Colonic mucosa (tissue), 4 donors: ENCODE data around the gene PGLYRP2. TPM values are rescaled to one million over a fixed set of nuclear protein-coding genes. Genes with fewer than 3 reads are reported as not detected.
"Not testable (repeated sequence)": the region's sequence is repeated elsewhere in the genome, so short reads cannot be mapped to it uniquely, and the experiment has no call there.

Experiments used
- DNase-seq: peaks from one replicate; pipeline ENCODE4 v3.0.0-alpha.2; 2020
- H3K27ac ChIP-seq: fragments of 200-600 bp; one replicate; pipeline ENCODE4 v1.8.0; 2021
- H3K27me3 ChIP-seq: fragments of 200-600 bp; one replicate; pipeline ENCODE4 v1.8.0; 2021
- H3K36me3 ChIP-seq: fragments of 200-600 bp; one replicate; pipeline ENCODE4 v1.8.0; 2021
- H3K4me1 ChIP-seq: fragments of 200-600 bp; one replicate; pipeline ENCODE4 v1.8.0; 2021; ENCODE audit warnings: mild to moderate bottlenecking
- H3K4me3 ChIP-seq: fragments of 200-600 bp; one replicate; pipeline ENCODE4 v1.8.0; 2021
- H3K9ac ChIP-seq, 2 donors: one replicate each; pipeline ENCODE4 v1.7.0; 2013; ENCODE audit warnings: control low read depth in 2 of 2, low read depth in 2 of 2, low read length in 2 of 2
- H3K9me3 ChIP-seq: fragments of 200-600 bp; one replicate; pipeline ENCODE4 v1.8.0; 2021
- intact Hi-C: fragments of 100-400 bp; cut with DNase I; formaldehyde crosslinking; loops from one replicate; pipeline ENCODE4 v1.14.1; 2022
- total RNA-seq, 2 donors: library from RNA; stranded (reverse); fragmentation: NEBNext Ultra II Directional in 1 of 2; extraction: Animal tissue kit (Norgen Biotek cat#: 25700) in 1 of 2; gene quantifications; one replicate each; pipeline ENCODE4 v1.2.1, GENCODE V29; 2021
- TF ChIP-seq, protein P1 (sequence below): fragments of 200-600 bp; IDR thresholded peaks from one replicate; pipeline ENCODE4 v1.8.0; 2022; ENCODE audit warnings: antibody characterized with exemption, mild to moderate bottlenecking
- donor health status: healthy.
- donor health status: DM: no; HTN: no; CAD: no.
- donor health status: DM: no; HTN: no; CAD: no.

The PGLYRP2 gene
- total RNA-seq, 2 donors from 2014 or later: not detected

- TF ChIP-seq, protein P1, sequence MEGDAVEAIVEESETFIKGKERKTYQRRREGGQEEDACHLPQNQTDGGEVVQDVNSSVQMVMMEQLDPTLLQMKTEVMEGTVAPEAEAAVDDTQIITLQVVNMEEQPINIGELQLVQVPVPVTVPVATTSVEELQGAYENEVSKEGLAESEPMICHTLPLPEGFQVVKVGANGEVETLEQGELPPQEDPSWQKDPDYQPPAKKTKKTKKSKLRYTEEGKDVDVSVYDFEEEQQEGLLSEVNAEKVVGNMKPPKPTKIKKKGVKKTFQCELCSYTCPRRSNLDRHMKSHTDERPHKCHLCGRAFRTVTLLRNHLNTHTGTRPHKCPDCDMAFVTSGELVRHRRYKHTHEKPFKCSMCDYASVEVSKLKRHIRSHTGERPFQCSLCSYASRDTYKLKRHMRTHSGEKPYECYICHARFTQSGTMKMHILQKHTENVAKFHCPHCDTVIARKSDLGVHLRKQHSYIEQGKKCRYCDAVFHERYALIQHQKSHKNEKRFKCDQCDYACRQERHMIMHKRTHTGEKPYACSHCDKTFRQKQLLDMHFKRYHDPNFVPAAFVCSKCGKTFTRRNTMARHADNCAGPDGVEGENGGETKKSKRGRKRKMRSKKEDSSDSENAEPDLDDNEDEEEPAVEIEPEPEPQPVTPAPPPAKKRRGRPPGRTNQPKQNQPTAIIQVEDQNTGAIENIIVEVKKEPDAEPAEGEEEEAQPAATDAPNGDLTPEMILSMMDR: no peak
- no peak for DNase-seq
- intact Hi-C loops: no loop called here
Measured at GRCh38 chr19:15476325-15476724, 3.0 kb downstream of the PGLYRP2 start.

DNA sequence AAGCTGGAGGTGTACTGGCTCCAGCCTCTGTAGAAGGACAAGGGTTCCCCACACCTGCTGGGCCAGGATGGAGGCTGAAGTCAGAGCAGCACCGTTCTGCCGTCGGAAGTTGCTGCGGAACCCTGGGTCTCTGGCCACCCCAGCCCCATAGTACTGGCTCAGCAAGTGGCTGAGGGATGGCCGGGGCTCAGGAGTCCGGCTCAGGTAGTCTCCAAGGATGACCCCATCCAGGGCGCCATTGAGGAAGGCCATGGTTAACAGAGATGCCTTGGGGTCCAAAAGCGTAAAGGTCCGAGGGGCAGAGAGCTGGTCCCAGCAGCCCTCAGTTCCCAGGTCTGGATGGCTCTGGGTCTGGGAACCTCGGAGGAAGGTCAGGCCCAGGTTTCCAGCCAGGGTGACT, 3.7 kb downstream of the PGLYRP2 start:
- Histone ChIP-seq H3K27ac (no peak overlapping the region), H3K4me1 (no peaks in the 10 kb centered on the region), H3K27me3 (no peaks in the 10 kb centered on the region), H3K9ac (no peak overlapping the region), H3K36me3 (no peaks in the 10 kb centered on the region), H3K4me3 (no peak overlapping the region), H3K9me3 (no peaks in the 10 kb centered on the region)
- TF ChIP-seq, protein P1: no peak
- DNase-seq: no peak
- intact Hi-C loops: no loop called here

More at GRCh38 chr19:15476325-15476724, 3.0 kb downstream of the PGLYRP2 start:
- no peak overlapping the region for H3K4me3 ChIP-seq
- no peaks in the 10 kb centered on the region for H3K4me1 ChIP-seq
- no peaks in the 10 kb centered on the region for H3K36me3 ChIP-seq
- no peaks in the 10 kb centered on the region for H3K9me3 ChIP-seq
- H3K9ac ChIP-seq: no peak overlapping the region
- no peaks in the 10 kb centered on the region for H3K27me3 ChIP-seq
- no peak overlapping the region for H3K27ac ChIP-seq

DNA sequence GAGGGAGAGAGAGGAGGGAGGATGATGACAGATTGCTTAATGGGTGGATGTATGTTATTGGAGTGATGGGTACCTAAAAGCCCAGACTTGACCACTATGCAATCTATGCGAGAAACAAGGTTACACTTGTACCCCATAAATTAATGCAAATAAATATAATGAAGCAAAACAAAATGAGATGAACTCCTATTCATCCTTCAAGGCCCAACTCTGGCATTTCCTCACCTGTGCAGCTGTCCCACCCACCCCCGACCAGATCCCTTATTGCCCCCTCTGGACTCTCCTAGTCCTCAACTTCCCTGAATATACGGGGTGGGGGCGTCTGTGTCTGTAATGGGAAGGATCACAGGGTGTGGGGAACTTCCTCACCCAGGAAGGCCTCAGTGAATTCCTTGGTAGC, 4.1 kb downstream of the PGLYRP2 start:
- H3K27me3 ChIP-seq: no peaks in the 10 kb centered on the region
- intact Hi-C loops: no loop called here

GRCh38 chr19:15473821-15474220, 5.5 kb downstream of the PGLYRP2 start:
- DNase-seq, H3K36me3 ChIP-seq, H3K9me3 ChIP-seq, intact Hi-C loops, H3K27ac ChIP-seq, H3K27me3 ChIP-seq, H3K9ac ChIP-seq, H3K4me1 ChIP-seq, H3K4me3 ChIP-seq: not testable (repeated sequence)

More for the DNA sequence above, 4.1 kb downstream of the PGLYRP2 start:
- DNase-seq: no peak
- Histone ChIP-seq H3K4me3 (no peak overlapping the region), H3K27ac (no peak overlapping the region), H3K9ac (no peak overlapping the region), H3K4me1 (no peaks in the 10 kb centered on the region), H3K9me3 (no peaks in the 10 kb centered on the region), H3K36me3 (no peaks in the 10 kb centered on the region)
- TF ChIP-seq, protein P1: no peak

DNA sequence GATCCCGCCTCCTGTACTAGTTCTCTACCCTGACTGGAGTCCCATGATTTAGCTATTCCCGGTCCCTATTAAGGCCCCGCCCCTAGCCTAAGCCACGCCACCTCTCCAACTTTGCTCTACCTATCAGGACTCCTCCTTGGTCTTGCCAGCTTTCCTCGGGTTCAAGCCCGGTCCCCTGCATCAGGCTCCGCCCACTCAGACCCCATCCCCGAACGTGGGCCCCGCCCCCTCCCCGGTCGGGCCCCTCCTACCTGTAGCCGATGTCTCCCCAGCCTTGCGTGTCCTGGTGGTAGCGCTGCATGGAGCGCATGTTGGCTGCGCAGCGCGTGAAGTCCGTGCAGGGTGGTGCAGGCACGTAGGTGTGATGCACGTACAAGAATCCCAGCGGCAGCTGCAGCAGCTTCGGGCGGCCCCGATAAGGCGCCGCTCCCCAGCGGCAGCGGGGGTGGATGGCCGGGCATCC, 7.6 kb downstream of the PGLYRP2 start:
- no peaks in the 10 kb centered on the region for H3K9me3 ChIP-seq
- no peak overlapping the region for H3K4me3 ChIP-seq
- peaks cover 9% of the 10 kb centered on the region for H3K27me3 ChIP-seq
- TF ChIP-seq, protein P1: no peak
- no peak for DNase-seq
- H3K27ac ChIP-seq: no peak overlapping the region
- no peak overlapping the region for H3K9ac ChIP-seq
- no peaks in the 10 kb centered on the region for H3K36me3 ChIP-seq
- intact Hi-C loops: no loop called here
- no peaks in the 10 kb centered on the region for H3K4me1 ChIP-seq

DNA sequence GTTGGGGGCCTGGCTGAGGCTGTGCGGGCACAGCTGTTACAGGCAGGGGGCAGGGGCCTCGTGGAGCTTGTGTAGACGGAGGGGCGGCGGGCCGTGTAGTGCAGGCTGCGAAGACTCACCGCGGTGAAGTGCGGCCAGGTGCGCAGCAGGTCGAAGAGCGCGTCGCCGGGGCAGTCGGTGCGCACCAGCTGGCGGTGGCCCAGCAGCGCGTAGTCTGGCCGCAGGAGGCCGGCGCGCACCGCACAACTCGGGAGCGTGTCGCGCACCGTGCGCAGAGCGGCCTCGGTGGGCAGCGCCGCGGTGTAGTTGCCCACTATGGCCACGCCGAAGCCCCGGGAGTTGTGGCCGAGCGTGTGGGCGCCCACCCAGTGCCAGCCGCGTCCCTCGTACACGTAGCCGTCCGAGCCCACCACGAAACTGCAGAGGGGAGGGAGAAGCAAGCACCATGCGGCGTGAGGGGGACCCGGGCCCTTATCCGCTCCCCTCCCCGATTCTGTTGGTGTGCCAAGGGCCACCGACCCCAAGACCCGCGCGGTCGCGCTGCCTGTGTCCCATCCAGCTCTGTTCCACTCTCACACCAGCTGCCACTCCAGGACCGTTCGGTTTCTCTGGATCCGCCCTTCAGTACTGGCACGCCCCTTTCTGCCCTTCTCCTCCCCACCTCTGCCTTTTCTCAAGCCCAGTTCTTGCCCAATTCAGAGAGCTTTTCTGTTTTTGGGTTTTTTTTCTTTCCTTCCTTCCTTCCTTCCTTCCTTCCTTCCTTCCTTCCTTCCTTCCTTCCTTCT, 9.6 kb downstream of the PGLYRP2 start:
- Histone ChIP-seq H3K9me3 (no peaks in the 10 kb centered on the region), H3K36me3 (no peaks in the 10 kb centered on the region), H3K4me1 (no peaks in the 10 kb centered on the region), H3K27ac (no peak overlapping the region), H3K4me3 (peak overlapping the region; percentile 26), H3K27me3 (peaks cover 9% of the 10 kb centered on the region), H3K9ac (peak overlapping the region in 1 of 2 donors; percentile 16)
- TF ChIP-seq, protein P1: no peak
- DNase-seq: no peak
- intact Hi-C loops: no loop called here
